Measurements from ENCODE around the gene CXCL14. TPM values are rescaled to one million over a fixed set of nuclear protein-coding genes. Genes with fewer than 3 reads are reported as not detected.
A peak's percentile ranks its signal among the peaks of the same experiment; 100 is the strongest.

The CXCL14 gene
- total RNA-seq, 1 donor from 2014 or later = not detected

DNA sequence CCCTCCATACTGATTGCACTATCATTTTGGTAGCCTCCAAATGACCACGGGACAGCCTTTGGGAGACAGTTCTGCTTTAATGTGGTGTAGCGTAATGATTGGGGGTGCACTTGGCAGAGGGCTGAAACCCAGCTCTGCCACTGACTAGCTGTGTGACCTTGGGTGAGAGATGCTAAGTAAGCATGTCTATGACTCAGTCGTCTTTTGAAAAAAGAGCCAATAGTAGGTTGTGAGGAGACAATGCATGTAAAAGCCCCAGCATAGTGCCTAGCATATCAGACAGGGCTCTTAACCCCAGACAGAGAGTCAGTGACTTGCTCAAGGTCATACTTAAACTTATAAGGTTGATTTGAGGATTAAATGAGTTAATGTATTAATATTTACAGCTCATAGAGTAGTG, 18.0 kb upstream of the CXCL14 start:
- DNase-seq (ENCODE audit: low read depth in 2 of 2) = no peak

DNA sequence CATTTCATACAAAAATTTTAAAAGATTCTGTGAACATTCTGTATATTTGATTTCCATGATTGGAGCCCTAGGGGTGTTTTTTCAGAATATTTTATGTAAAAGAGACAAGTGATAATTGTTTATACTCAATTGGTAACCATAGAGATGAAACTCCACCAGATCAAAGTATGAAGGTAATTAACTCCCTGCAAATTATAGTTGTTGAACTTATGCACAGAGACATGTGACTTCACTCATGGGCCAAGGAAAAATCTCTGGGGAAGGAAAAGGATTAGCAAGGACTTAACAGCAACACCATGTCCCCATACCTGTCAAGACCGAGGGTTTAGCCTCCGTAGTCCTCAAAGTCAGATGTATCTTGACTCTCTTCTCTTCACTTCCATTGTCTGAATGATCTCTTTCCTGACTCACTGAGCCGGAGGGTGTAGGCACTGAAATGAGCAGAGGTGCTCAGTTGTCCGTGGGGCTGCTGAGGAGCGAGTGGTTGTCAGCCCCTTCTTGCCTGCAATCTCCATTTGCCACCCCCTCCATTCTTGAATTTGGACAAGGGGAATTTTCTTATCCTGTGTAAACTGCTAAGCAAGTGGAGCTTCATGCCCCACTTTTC, 17.5 kb upstream of the CXCL14 start:
- no peak for DNase-seq (ENCODE audit: low read depth in 2 of 2)

DNA sequence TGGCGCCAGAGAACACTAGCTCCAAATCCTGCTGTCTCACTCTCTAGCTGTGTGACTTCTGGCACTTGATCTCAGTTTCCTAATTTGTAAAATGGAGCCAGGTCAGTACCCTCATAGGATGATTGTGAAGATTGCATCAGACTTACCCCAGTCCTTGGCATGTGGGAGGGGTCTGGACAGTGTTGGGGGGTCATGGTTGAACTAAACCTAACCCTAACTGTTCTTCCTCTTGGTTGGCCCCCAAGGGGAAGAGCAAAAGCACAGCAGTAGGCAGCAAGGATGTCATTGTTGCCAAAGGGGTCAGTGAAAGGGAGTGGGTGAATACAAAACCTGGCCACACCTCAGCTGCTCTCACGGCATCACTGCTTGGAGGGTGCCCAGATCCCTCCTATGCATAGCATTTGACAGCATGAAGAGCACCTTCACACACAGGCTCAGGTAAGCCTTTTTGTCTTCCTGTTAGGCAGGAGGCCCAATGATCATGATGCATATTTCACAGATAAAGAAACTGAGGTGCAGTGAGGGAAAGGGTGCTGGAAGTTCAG, 15.7 kb upstream of the CXCL14 start:
- DNase-seq (ENCODE audit: low read depth in 2 of 2) = no peak

DNA sequence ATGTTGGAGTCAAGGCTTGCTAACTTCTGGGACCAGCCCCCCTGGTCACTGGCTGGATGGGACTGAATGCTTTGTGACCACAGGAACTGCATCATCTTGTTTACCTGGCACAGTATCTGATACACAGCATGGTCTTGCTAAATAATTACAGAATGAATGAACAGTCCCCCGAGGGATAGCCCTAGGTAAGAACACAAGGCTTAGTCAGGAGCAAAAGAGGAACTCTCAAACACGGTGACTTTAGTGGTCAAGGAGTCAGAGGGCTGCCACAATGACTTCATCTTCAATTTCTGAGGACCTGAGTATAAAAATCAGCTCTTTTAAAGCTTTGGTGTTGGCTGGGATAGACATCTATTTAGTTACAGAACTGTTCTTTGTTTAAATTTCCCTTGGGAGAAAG, 15.1 kb upstream of the CXCL14 start:
- no peak for DNase-seq (ENCODE audit: low read depth in 2 of 2)

DNA sequence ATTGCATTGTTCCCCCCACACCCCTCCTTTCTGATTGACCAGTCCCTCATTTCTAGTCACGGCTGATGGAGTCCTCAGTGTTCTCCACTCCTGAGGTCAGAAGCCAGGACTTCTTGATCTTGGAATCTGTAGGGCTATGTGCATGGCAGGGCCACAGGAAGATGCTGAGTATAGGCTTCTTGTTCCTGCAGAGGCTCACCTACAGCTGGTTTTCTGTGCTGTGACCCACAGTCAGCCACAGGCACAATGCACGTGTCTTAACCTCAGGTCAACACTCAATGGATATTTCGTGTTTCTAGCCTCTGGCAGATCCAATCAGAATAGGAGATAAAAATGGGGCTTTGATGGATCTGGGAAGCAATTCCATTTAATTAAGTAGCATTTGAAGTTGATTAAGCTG, 14.3 kb upstream of the CXCL14 start:
- no peak for DNase-seq (ENCODE audit: low read depth in 2 of 2)

DNA sequence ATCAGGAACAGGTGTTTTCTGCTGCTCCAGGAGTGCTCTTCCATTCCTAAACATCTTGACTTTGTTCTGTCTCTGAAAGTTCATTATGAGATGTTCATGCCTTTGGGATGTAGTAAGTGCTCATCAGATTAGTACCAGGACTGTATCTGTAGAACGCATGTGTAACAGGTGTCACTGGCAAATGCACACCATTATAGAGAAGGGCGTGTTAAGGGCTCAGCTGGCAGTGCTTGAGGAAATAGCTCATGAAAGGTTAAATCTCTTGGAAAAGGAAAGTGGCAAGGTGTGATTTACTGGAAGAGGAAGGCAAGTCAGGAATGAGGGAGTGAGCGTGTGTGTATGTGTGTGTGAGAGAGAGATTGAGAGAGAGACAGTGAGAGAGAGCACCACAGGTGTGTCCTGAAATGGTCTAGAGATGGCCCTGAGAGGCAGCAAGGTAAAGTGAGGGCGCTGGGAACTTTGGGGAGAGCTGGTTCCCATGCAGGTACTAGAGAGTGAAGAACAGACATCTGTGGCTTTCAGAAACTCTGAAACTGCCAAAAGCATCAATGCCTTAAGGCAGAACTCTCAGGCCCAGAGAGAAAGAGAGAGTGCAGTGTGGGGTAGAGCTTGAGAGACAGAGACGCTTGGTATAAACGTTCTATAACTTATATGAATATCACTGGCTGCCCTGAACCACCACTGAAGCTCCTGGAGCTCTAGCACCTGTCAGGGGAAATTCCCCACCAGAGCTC, 13.7 kb upstream of the CXCL14 start:
- no peak for DNase-seq (ENCODE audit: low read depth in 2 of 2)

DNA sequence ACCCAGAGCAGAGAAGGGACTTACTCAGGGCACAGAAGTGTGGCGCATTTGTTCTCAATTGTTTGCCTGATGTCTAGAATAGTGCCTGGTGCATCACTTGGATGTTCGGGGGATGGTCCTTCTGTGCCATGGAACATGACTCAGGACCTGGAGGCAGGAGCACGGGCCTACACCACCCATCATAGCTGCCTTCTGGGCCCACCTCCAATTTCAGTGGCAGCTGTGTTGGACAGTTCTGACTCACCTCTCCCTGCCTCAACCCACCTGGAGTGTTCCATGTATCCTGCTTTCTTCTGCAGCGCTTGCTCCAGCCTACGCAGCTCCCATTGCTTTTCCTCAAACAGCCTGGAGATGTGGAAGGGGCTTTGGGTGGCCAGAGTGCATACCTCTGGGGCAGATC, 12.5 kb upstream of the CXCL14 start:
- no peak for DNase-seq (ENCODE audit: low read depth in 2 of 2)

DNA sequence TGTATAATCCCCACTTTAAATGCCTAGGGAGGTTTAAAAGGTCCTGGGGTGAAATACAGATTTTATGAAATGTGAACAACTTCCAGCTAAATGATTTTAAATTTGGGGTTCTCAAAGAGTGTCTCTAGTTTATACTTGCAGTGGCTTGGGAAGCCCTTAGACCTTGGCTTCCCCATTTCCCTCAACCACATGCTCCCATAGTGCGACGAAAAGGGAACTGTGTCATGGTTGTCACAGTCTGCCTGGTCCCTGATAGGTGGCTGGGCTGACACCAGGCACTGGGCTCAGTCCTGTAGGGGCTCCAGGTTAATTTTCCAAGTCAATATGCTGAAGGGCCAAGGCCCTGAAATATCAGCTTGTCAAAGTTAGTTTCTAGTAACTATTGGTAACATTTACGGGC, 10.4 kb upstream of the CXCL14 start:
- DNase-seq (ENCODE audit: low read depth in 2 of 2) = no peak

DNA sequence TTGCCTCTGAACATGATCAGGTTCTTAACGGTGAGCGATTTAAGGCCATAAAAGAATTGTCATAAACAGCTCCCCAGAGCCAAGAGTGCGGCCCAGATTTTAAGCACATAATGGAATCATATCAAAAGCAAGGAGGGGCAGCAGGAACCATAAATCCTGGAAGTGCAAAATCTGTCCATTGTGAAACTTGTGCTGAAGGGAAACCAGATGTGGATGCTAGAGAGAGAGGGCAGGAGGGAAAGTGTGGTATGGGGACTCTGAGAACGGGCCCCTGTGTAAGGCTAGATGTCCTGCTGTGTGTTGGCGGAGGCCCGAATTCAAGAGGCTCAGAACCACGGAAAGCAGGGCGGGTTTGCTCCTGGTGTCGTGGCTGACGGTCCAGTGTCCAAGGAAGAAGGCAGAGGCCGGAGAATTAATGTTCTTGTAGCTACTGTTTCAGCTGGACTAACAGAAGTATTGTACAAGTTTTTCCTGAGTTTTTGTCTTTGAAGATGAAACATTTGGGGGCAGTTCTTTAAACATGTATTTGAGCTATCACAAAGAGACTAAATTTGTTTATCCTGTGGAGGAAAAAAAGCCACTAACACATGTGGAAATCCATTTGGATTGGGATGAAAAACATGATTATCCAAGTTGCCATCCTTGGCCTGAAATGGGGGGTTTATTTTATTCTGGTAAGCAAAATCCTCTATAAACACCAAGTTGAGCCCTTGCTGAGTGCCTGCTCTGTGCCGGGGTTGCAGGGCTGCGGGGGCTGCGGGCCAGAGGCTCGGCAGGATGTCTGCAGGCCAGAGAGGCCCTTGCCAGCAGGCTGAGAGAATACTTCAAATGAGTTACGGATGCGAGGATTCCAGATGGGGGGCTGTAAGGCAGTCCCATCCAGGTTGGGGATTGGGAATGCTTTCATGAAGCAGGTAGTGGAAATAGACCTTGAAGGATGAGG, 9.2 kb upstream of the CXCL14 start:
- DNase-seq (ENCODE audit: low read depth in 2 of 2) = no peak

DNA sequence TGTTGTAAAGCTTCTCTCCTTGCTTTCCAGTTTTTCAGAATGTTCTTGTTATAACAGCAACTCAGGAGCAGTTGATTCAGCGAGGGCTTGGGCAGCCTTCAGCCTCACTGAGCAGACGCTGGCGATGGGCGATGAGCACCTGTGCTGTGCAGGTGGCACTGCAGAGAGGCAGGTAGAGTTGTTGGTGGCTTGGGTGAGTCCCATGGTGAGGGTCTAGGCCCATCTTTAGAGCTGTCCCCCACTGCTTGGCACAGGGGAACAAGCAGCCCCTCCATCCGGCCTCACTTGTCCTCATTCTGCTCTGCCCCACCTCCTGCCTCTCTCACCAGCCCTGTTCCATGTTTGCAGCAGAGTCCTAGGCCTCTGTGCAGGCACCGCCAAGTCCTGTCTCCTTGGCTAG, 6.1 kb upstream of the CXCL14 start:
- no peak for DNase-seq (ENCODE audit: low read depth in 2 of 2)

DNA sequence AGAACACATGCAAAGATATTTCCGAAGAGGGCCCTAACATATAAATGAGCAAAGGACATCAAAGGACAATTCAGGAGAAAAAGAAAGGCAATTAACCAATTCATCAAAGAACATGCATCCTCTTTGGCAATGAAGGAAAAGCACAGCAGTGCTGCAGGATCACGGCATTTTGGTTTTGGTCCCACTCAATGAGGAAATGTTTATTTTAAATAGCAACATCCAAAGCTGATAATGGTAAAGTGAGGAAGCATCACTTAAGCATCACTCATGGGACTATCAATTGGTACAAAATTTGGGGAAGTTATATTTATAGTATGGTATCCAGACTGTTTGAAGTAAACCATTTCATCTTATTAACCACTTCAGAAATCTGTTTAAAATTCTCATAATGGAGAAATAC, 5.5 kb upstream of the CXCL14 start:
- DNase-seq (ENCODE audit: low read depth in 2 of 2) = no peak

DNA sequence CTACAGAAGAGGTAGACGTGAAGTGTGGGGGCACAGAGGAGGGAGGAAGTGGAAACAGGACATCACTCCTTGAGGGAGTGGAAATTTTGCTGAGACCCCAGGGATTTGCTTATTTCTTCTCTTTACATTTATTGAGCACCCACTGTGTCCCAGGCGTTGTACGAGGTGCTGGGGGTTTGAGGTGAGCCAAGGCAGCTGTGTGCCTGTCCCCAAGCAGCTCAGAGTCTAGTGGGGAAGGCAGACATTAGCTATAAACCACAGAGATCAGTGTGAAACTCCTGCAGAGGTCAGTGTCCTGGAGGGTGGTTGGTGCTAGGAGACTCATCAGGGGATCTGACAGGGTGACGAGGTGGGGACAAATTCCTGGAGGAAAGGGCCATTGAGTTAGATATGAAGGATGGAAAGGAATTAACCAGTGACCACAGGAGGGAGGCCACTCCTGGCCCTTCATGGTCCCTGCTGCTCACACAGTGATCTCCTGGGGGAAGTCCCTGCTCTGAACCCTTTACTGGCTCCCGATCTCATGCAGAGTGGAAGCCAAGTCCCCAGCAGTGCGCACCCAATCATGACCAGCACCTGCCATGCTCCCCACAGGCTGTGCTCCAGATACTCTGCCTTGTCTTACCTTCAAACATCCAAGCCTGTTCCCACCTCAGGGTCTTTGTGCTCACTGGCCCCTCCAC, 3.4 kb upstream of the CXCL14 start:
- DNase-seq (ENCODE audit: low read depth in 2 of 2) = no peak

DNA sequence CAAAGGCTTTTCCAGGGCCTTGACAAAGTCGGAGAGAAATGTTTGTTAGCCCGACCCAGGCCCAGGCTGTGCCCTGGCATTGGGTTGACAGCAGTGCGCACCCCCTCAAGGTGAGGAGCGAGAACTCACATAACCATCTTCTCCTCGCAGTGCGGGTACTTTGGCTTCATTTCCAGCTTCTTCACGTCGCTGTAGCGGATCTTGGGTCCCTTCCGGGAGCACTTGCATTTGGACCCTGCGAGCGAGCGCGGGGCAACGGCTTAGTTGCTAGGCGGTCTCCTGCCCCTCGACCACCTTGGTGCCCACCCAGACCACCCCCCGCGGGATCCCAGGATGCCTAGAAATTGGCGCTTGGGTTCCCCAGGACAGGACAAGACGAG, 496 bp downstream of the CXCL14 start:
- no peak for DNase-seq (ENCODE audit: low read depth in 2 of 2)

DNA sequence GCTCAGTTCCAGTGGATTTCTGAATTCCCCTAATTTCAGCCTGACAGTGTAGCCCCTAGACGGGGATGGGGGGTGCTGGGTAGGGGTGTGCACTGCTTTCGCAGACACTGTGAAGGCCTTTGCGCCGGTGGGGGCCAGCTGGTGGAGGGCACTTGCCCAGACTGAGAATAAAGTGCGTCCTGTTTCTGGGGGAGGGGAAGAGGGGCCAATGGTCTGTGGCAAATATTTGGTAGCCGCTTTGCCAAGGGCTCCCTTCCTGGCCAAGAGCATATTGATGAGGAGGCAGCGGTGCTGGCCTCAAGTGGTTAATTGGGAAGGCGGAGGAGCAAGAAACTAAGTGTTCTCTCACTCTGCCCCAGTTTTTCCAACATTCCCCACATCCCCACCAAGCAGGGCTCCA, 1.4 kb downstream of the CXCL14 start:
- DNase-seq (ENCODE audit: low read depth in 2 of 2) = no peak

DNA sequence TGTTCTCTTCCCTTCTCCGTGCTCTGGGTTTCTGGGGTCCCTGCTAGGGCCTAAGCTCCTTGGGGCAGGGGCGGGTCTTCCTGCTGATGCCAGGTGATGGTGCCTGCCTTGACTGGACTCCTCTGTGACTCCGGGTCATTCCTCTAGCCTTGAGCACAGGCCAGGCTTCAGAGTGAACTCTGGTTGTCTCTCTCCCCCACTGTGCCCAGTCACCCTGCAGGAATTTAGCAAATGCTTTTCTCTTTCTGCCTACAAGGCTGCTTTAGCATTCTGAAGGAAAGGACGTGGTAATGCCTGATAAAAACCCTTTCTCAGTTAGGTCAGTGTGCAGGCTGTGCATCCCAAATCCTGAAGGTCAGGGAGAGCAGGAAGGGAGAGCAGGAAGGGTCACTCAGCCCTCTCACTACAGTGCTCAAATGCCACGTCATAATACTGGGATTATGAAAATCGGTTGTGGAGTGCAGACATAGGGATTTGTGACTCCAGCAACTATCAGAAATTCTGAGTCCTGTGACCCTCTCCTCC, 2.7 kb downstream of the CXCL14 start:
- no peak for DNase-seq (ENCODE audit: low read depth in 2 of 2)

DNA sequence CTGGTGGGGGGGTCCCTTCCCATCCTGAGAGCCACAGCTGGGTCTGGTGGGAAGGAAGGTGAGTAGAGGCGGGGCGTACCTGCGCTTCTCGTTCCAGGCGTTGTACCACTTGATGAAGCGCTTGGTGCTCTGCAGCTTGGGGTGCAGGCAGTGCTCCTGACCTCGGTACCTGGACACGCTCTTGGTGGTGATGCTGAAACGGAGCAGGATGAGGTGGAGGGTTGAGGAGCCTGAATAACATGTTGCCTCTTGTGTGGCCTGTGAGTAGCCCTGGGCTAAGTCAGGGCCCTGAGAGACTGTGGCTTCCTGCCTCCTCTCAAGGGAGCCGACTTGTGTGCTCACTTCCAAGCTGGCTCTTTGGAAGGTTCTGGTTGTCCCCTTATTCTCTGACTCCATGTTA, 4.3 kb downstream of the CXCL14 start:
- DNase-seq (ENCODE audit: low read depth in 2 of 2) = no peak

DNA sequence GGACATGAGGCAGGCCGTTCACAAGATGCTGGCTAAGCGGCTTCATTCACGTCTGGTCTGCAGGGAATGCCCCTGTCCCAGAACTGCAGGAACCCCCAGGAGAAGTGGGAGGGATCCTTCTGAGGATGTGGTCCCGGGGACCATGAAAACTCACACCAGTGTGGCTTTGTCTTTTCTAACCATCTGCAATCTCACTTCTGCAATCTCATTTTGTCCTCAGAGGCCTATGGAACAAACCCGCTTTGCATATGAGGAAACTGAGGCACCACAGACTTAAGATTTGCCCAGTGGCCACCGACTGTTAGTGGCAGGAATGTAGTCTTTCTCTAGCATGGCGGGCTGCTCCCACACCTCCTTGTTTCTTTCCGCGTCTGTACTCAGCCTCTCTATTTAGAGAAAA, 6.9 kb downstream of the CXCL14 start:
- no peak for DNase-seq (ENCODE audit: low read depth in 2 of 2)

DNA sequence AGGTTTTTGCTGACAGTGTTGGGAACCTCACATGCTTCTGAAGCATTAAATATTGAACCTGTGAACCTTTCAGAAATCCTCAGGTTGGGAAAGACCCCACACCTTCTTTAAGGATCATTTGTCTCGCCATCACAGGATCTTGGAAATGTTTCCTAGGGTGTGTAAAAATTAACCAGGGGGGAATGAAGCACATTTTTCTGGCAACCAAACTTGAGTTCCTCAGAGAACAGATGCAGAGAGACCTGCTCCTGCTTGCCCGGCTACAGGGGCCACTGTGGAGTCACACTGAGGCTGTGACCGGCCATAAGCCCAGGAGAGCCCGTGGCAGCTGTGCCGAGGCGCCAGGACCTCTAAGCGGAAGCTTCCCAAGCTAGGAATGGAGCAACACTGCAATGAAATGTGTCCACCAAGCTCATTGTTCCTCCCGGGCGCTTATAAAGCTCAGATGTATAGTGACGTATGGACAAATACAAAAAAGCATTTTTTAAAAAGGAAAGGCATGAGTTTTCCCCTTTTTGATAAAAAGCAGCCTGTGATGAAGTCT, 7.7 kb downstream of the CXCL14 start:
- no peak for DNase-seq (ENCODE audit: low read depth in 2 of 2)

DNA sequence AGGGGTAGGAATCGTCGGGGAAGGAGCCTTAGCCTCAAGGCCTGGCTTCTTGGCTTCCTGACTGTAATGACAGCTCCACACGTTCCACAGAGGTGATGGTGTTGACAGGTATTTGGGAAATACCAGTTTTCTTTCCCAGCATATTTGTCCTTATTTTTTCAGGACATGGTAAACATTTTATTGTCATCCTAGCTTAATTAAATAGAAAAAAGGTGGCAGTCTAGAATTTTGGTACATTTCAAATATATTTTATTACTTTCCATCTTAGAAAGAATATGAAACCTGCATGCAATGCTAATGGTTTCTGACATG, 8.4 kb downstream of the CXCL14 start:
- DNase-seq (ENCODE audit: low read depth in 2 of 2) = no peak

DNA sequence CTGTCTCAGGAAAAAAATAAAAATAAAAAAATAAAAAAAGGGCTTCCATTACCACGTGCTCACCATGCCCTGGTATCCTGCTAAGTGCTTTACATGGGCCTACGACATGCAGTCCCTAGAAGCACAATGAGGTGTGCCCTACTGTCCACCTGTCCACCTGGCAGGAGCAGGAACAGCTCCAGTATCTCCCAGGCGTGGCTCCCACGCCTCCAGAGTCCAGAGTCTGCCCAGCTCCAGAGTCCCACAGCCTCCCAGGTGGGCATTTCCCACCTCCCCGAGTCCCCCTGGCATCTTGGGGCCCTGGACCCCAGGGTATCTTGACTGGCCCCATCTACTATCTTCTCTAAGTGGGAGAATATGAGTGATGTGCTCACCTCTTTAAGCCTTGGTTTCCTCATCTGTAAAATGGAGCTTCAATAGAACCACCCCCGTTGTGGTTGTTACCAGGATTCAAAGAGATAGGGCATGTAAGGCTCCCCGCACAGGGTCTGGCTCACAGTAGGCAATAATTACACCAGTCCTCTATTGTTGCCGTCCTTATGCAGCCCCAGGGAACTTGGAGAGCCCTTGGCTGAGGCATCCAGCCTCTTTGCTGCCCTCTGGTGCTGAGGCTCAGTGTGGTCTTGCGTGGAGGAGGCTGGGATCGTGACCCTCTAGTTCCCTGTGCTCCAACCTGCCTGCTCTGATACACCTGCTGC, 8.9 kb downstream of the CXCL14 start:
- peak; percentile 40 to 59 for DNase-seq (ENCODE audit: low read depth in 2 of 2)

DNA sequence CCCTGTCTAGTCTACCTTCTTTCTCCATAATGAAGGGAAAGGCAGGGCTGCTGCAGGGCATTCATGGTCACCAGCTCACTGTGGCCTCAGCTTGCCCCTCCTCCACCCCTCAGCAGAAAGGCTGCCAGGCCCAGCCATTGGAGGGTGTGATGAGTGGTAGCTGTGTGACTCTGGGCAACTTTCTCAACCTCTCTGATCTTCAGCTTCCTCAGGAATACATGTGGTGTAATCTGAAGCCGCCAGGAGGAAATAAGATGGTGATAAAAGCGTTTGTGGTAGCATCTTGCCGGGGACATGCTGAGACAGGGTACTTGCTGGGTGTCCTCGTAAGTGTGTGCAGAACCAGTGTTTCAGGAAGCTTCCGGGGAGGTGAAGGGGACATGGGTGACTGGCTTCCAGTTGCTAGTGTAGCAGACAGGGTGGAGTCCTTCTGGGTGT, 9.8 kb downstream of the CXCL14 start:
- no peak for DNase-seq (ENCODE audit: low read depth in 2 of 2)

Data from lung microvascular endothelial cell (primary cell).